Fibroblast of skin of left quadriceps (primary cell): ENCODE results near the gene SNHG17.
"Not testable (repeated sequence)": the region's sequence is repeated elsewhere in the genome, so short reads cannot be mapped to it uniquely, and the experiment has no call there.

ENCODE experiments used
- DNase-seq, 2 experiments: peaks; one replicate each; pipeline ENCODE4 v3.0.0-alpha.2; 2013; ENCODE audit warnings: low read depth in 2 of 2

Gene SNHG17

GRCh38 chr20:38420388-38421085 lies 14.6 kb downstream of the SNHG17 start:
- no peak for DNase-seq

GRCh38 chr20:38418509-38419204 lies 16.5 kb downstream of the SNHG17 start:
- DNase-seq, result no peak

GRCh38 chr20:38414769-38415450 lies 20.2 kb downstream of the SNHG17 start:
- no peak for DNase-seq

GRCh38 chr20:38412877-38413577 lies 22.1 kb downstream of the SNHG17 start:
- no peak for DNase-seq

- not testable (repeated sequence) for DNase-seq
Observed at GRCh38 chr20:38407822-38408221, 27.3 kb downstream of the SNHG17 start.

GRCh38 chr20:38407321-38407720 lies 27.8 kb downstream of the SNHG17 start:
- no peak for DNase-seq

- no peak for DNase-seq
Observed at GRCh38 chr20:38406476-38406875, 28.7 kb downstream of the SNHG17 start.

- DNase-seq, result no peak
Observed at GRCh38 chr20:38405132-38405531, 30.0 kb downstream of the SNHG17 start.

- DNase-seq, result no peak
Observed at GRCh38 chr20:38404016-38404415, 31.1 kb downstream of the SNHG17 start.

- no peak for DNase-seq
Observed at GRCh38 chr20:38402816-38403215, 32.3 kb downstream of the SNHG17 start.

- DNase-seq, result no peak
Observed at GRCh38 chr20:38402089-38402488, 33.0 kb downstream of the SNHG17 start.

- not testable (repeated sequence) for DNase-seq
Observed at GRCh38 chr20:38395751-38396395, 39.3 kb downstream of the SNHG17 start.

- DNase-seq, result no peak
Observed at GRCh38 chr20:38395165-38395564, 40.0 kb downstream of the SNHG17 start.

GRCh38 chr20:38393259-38393658 lies 41.9 kb downstream of the SNHG17 start:
- DNase-seq, result no peak

GRCh38 chr20:38392356-38392755 lies 42.8 kb downstream of the SNHG17 start:
- no peak for DNase-seq

GRCh38 chr20:38387953-38388352 lies 47.2 kb downstream of the SNHG17 start:
- DNase-seq, result no peak

GRCh38 chr20:38386851-38387250 lies 48.3 kb downstream of the SNHG17 start:
- DNase-seq, result no peak

GRCh38 chr20:38386004-38386403 lies 49.1 kb downstream of the SNHG17 start:
- no peak for DNase-seq

- no peak for DNase-seq
Observed at GRCh38 chr20:38383147-38383546, 52.0 kb downstream of the SNHG17 start.

- not testable (repeated sequence) for DNase-seq
Observed at GRCh38 chr20:38377838-38378237, 57.3 kb downstream of the SNHG17 start.

- DNase-seq, result no peak
Observed at GRCh38 chr20:38377039-38377685, 58.0 kb downstream of the SNHG17 start.
